OCI-LY1 (cell line): ENCODE results near the gene BCAP31.

Experiments used
- H2AFZ ChIP-seq: fragments of 200-600 bp; sonication (generic), shearing (Covaris generic); 2 replicates; pipeline ENCODE4 v1.6.0; 2014; ENCODE audit warnings: antibody characterized with exemption, mild to moderate bottlenecking, low read length
- H3F3A ChIP-seq: fragments of 200-600 bp; sonication (generic), shearing (Covaris generic); 2 replicates; pipeline ENCODE4 v1.6.0; 2014; ENCODE audit warnings: mild to moderate bottlenecking, antibody characterized with exemption, low read length, moderate library complexity; ENCODE audit not compliant: insufficient read depth
- H3K27ac ChIP-seq: fragments of 200-600 bp; sonication (generic); 2 replicates; pipeline ENCODE4 v1.5.1; 2014; ENCODE audit warnings: low read length, mixed run types, mild to moderate bottlenecking, low read depth; ENCODE audit not compliant: poor library complexity, severe bottlenecking
- H3K27me3 ChIP-seq: fragments of 200-600 bp; sonication (generic); 2 replicates; pipeline ENCODE4 v1.6.0; 2014; ENCODE audit warnings: antibody characterized with exemption, mild to moderate bottlenecking, low read length, moderate library complexity; ENCODE audit not compliant: insufficient read depth
- H3K36me3 ChIP-seq: fragments of 200-600 bp; sonication (generic); 2 replicates; pipeline ENCODE4 v1.6.1; 2014; ENCODE audit warnings: mild to moderate bottlenecking, antibody characterized with exemption, low read length, moderate library complexity, mixed read lengths; ENCODE audit not compliant: insufficient read depth
- H3K4me1 ChIP-seq: fragments of 200-600 bp; sonication (generic); 2 replicates; pipeline ENCODE4 v1.5.1; 2014; ENCODE audit warnings: mild to moderate bottlenecking, low read length, moderate library complexity; ENCODE audit not compliant: insufficient read depth, severe bottlenecking
- H3K4me2 ChIP-seq: fragments of 200-600 bp; sonication (generic), shearing (Covaris generic); 2 replicates; pipeline ENCODE4 v1.6.1; 2014; ENCODE audit warnings: low read length
- H3K4me3 ChIP-seq: fragments of 200-600 bp; sonication (generic); 2 replicates; pipeline ENCODE4 v1.5.1; 2014; ENCODE audit warnings: low read length, low read depth, mild to moderate bottlenecking, mixed read lengths; ENCODE audit not compliant: poor library complexity, severe bottlenecking
- H3K79me2 ChIP-seq: fragments of 200-600 bp; shearing (Covaris generic); 2 replicates; pipeline ENCODE4 v1.6.1; 2016; ENCODE audit warnings: mixed run types, low read length, mixed read lengths; ENCODE audit not compliant: insufficient read depth
- H3K9ac ChIP-seq: fragments of 200-600 bp; sonication (generic), shearing (Covaris generic); 2 replicates; pipeline ENCODE4 v1.6.1; 2014; ENCODE audit warnings: mild to moderate bottlenecking, low read length, mixed read lengths
- H3K9me2 ChIP-seq: fragments of 200-600 bp; sonication (generic), shearing (Covaris generic); 2 replicates; pipeline ENCODE4 v1.6.1; 2014; ENCODE audit warnings: low read depth, mild to moderate bottlenecking, low read length, mixed read lengths
- H3K9me3 ChIP-seq: fragments of 200-600 bp; shearing (Covaris generic); 2 replicates; pipeline ENCODE4 v1.6.1; 2014; ENCODE audit warnings: low read length, mixed read lengths
- H4K20me1 ChIP-seq: fragments of 200-600 bp; sonication (generic), shearing (Covaris generic); 2 replicates; pipeline ENCODE4 v1.6.0; 2016; ENCODE audit warnings: mild to moderate bottlenecking, low read length; ENCODE audit not compliant: insufficient read depth
- EZH2 ChIP-seq: fragments of 200-600 bp; sonication (generic), shearing (Covaris generic); IDR thresholded peaks from 2 replicates; pipeline ENCODE4 v1.8.0; 2017; ENCODE audit warnings: borderline replicate concordance, mixed run types, mild to moderate bottlenecking, antibody characterized with exemption, low read length, moderate library complexity, mixed read lengths
- TF ChIP-seq, protein P1 (sequence below): fragments of 200-600 bp; sonication (generic), shearing (Covaris generic); IDR thresholded peaks from 2 replicates; pipeline ENCODE4 v1.5.1; 2017; ENCODE audit warnings: mild to moderate bottlenecking, antibody characterized with exemption, low read length, moderate library complexity, mixed read lengths

BCAP31 gene

DNA sequence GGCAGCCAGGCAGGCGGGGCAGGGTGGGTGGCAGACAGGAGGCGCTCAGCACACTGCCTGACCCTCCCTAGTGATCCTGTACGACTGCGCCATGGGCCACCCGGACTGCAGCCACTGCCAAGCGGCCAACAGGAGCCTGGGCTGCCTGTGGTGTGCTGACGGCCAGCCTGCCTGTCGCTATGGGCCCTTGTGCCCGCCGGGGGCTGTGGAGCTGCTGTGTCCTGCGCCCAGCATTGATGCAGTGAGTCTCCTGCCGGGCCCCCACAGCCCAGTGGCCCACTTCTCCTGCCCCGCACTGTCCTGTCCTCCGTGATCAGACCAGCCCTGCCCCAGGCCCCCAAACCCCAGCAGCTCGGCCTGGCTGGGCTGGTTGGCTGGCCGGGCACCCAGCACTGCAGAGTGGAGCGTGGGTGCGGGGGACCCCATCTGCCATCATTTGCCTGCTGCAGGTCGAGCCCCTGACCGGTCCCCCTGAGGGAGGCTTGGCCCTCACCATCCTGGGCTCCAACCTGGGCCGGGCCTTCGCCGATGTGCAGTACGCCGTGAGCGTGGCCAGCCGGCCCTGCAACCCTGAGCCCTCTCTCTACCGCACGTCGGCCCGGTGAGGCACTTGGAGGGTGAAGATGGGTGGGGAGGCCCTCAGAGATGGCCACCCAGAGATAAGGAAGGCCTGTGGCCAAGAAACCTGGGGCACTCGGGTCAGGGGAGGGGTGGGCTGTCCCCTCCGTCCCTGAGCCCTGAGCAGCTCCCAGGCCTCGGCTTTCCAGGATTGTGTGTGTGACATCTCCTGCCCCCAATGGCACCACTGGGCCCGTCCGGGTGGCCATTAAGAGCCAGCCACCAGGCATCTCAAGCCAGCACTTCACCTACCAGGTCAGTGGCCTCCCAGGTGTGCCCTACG is 47.5 kb upstream of the BCAP31 start:
- Histone ChIP-seq H3K36me3 (no peaks in the 10 kb centered on the region), H3K9ac (no peak overlapping the region), H4K20me1 (no peaks in the 10 kb centered on the region)

DNA sequence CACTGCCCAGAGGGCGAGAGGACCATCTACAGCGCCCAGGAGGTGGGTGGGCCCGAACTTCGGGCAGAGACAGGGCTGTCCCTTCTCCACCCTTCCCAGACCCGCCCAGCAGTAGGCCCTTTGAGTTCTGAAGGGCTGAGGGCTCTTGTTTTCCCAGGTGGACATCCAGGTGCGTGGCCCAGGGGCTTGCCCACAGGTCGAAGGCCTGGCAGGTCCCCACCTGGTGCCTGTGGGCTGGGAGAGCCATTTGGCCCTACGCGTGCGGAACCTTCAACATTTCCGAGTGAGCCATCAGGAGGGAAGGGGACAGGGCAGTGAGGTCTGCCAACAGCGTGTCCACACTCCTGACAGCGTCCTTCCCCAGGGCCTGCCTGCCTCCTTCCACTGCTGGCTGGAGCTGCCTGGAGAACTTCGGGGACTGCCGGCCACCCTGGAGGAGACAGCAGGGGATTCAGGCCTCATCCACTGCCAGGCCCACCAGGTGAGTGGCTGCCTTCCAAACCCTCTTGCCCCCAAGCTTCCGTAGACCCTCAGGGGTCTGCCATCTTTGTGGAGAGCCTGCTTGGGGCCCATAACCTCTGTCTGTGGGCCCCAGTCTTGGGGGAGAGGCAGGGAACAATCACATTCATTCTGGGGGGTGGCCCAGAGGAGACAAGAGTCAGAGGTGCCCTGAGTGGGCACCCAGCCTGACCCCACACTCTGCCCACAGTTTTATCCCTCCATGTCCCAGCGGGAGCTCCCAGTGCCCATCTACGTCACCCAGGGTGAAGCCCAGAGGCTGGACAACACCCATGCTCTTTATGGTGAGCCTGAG is 46.6 kb upstream of the BCAP31 start:
- H4K20me1 ChIP-seq = no peaks in the 10 kb centered on the region
- no peaks in the 10 kb centered on the region for H3K9me3 ChIP-seq
- no peaks in the 10 kb centered on the region for H3F3A ChIP-seq
- no peak overlapping the region for H3K9ac ChIP-seq
- H3K27me3 ChIP-seq = no peaks in the 10 kb centered on the region
- H3K4me2 ChIP-seq = no peak overlapping the region
- H3K27ac ChIP-seq = no peak overlapping the region
- TF ChIP-seq, protein P1, sequence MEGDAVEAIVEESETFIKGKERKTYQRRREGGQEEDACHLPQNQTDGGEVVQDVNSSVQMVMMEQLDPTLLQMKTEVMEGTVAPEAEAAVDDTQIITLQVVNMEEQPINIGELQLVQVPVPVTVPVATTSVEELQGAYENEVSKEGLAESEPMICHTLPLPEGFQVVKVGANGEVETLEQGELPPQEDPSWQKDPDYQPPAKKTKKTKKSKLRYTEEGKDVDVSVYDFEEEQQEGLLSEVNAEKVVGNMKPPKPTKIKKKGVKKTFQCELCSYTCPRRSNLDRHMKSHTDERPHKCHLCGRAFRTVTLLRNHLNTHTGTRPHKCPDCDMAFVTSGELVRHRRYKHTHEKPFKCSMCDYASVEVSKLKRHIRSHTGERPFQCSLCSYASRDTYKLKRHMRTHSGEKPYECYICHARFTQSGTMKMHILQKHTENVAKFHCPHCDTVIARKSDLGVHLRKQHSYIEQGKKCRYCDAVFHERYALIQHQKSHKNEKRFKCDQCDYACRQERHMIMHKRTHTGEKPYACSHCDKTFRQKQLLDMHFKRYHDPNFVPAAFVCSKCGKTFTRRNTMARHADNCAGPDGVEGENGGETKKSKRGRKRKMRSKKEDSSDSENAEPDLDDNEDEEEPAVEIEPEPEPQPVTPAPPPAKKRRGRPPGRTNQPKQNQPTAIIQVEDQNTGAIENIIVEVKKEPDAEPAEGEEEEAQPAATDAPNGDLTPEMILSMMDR = no peak
- no peak for TF ChIP-seq EZH2
- no peaks in the 10 kb centered on the region for H3K4me1 ChIP-seq
- no peaks in the 10 kb centered on the region for H3K9me2 ChIP-seq
- no peak overlapping the region for H3K4me3 ChIP-seq
- no peak overlapping the region for H2AFZ ChIP-seq
- no peaks in the 10 kb centered on the region for H3K36me3 ChIP-seq
- no peaks in the 10 kb centered on the region for H3K79me2 ChIP-seq

More for the DNA sequence above, 47.5 kb upstream of the BCAP31 start:
- no peak overlapping the region for H3K27ac ChIP-seq
- no peak overlapping the region for H3K4me2 ChIP-seq
- TF ChIP-seq, protein P1 = no peak
- no peak for TF ChIP-seq EZH2
- no peaks in the 10 kb centered on the region for H3K4me1 ChIP-seq
- H3K9me3 ChIP-seq = no peaks in the 10 kb centered on the region
- no peaks in the 10 kb centered on the region for H3K9me2 ChIP-seq
- H3K4me3 ChIP-seq = no peak overlapping the region
- no peaks in the 10 kb centered on the region for H3K79me2 ChIP-seq
- H2AFZ ChIP-seq = no peak overlapping the region
- no peaks in the 10 kb centered on the region for H3K27me3 ChIP-seq
- no peaks in the 10 kb centered on the region for H3F3A ChIP-seq

DNA sequence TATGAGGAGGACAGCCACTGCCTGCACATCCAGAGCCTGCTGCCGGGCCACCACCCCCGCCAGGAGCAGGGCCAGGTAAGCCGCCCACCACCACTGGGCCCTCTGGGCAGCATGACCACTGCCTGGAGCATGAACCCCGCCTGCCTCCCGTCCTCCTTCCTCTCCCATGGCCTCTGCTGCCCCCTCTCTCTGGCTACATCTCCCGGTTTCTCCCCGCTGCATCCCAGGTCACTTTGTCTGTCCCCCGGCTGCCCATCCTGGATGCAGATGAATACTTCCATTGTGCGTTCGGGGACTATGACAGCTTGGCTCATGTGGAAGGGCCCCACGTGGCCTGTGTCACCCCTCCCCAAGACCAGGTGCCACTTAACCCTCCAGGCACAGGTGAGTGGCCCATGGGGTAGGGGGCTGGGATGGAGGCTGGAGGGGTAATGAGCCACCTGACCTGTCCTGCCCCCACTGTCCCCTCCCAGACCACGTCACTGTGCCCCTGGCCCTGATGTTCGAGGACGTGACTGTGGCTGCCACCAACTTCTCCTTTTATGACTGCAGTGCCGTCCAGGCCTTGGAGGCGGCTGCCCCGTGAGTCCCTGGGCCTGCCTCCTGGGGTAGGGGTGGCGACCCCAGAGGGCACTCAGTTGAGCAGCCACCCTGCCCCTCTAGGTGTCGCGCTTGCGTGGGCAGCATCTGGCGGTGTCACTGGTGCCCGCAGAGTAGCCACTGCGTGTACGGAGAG is 45.8 kb upstream of the BCAP31 start:
- TF ChIP-seq, protein P1 = no peak
- TF ChIP-seq EZH2 = no peak
- no peaks in the 10 kb centered on the region for H3K36me3 ChIP-seq
- no peak overlapping the region for H3K4me2 ChIP-seq
- no peak overlapping the region for H3K9ac ChIP-seq
- no peaks in the 10 kb centered on the region for H3K4me1 ChIP-seq
- no peaks in the 10 kb centered on the region for H3K9me2 ChIP-seq
- H2AFZ ChIP-seq = no peak overlapping the region
- H3K27ac ChIP-seq = no peak overlapping the region
- H3F3A ChIP-seq = no peaks in the 10 kb centered on the region
- H3K27me3 ChIP-seq = no peaks in the 10 kb centered on the region
- H3K9me3 ChIP-seq = no peaks in the 10 kb centered on the region
- no peak overlapping the region for H3K4me3 ChIP-seq
- no peaks in the 10 kb centered on the region for H3K79me2 ChIP-seq
- H4K20me1 ChIP-seq = no peaks in the 10 kb centered on the region
